Activated naive CD8-positive, alpha-beta T cell treated with anti-CD3 and anti-CD28 coated beads for 36 hours (primary cell): ENCODE measurements around the gene FLNC. TPM values are rescaled to one million over a fixed set of nuclear protein-coding genes. Genes with fewer than 3 reads are reported as not detected.

Source experiments
- DNase-seq: peaks from one replicate; pipeline ENCODE4 v3.0.0; 2021
- H3K27ac Mint-ChIP-seq: one replicate; pipeline ENCODE4 v1.8.0; 2022; ENCODE audit warnings: mild to moderate bottlenecking, moderate library complexity, mixed read lengths
- H3K27me3 Mint-ChIP-seq: one replicate; pipeline ENCODE4 v1.8.0; 2022; ENCODE audit warnings: mild to moderate bottlenecking, mixed read lengths
- H3K36me3 Mint-ChIP-seq: one replicate; pipeline ENCODE4 v1.8.0; 2021; ENCODE audit warnings: mild to moderate bottlenecking, mixed read lengths
- H3K4me1 Mint-ChIP-seq: one replicate; pipeline ENCODE4 v1.8.0; 2021; ENCODE audit warnings: mixed read lengths
- H3K4me3 Mint-ChIP-seq: one replicate; pipeline ENCODE4 v1.8.0; 2022; ENCODE audit warnings: mild to moderate bottlenecking, moderate library complexity, mixed read lengths
- H3K9me3 Mint-ChIP-seq: one replicate; pipeline ENCODE4 v1.8.0; 2022; ENCODE audit warnings: mixed read lengths
- total RNA-seq, 2 experiments: library from RNA; stranded (reverse); gene quantifications; one replicate each; pipeline ENCODE4 v1.2.3, GENCODE V29; 2021

FLNC gene
- total RNA-seq, 2 experiments from 2014 or later, result 0.12 to 0.23 TPM

DNA sequence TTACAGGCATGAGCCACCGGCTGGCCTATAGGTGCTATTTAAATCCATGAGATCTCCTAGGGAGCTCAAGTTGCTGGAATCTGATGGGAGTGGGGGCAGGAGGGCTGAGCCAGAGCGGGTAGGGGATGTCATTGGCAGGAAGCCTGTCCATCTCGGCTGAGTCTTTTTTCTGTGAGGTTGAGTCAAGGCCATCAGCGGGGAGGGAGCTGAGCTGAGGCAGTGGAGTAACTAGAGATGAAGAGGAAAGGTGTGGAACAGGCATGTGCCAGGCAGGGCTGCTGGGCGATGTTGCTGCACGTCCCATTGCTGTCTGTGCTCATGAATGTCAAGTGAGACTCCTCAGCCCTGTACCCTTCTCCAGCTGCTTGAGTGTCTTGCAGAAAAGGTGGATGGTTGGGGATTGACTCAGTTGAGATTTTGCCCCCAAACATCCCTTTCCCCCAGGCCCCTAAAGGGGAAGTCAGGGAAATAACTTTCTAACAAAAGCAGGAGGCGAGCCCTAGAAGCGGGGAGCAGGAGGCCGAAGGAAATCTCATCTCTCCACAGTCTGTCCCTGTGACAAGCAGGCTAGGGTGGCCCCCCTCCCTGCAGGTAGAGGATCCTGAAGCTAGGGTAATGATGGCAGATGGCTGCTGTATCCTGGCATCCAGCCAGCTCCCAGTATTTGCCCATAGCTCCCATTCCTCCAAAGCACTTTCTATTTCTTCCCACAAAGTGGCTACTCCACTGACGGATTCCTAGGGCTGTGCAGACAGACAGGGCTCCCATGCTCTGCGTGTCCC, 37.8 kb downstream of the FLNC start:
- Mint-ChIP-seq H3K4me3 (no peak overlapping the region), H3K27ac (no peak overlapping the region), H3K4me1 (peaks cover 15% of the 10 kb centered on the region), H3K27me3 (peaks cover 8% of the 10 kb centered on the region), H3K9me3 (no peaks in the 10 kb centered on the region), H3K36me3 (peaks cover 4% of the 10 kb centered on the region)
- no peak for DNase-seq

DNA sequence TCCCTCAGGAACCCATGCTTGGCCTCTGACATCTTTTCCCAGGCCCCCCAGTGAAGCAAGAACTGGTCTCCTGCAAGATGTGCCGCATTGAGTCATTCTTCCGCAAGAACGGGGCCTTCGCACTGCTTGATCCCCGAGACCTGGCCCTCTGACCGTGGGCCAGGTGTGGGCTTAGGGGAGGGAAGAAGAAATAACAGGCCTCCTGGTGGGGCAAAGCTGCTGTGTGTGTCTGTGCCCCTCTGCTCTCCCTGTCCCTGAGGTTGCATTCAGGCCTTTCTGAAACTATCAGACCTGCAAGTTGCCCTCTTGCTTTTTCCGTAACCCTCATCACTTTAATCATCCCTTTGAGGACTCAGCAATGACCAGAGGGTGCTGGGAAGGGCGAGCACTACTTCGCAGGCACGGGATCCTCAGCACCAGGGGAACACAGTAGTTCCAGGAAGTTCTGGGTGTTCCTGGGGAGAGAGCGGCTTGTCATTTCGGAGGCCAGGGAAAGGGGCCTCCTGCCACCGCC, 38.5 kb downstream of the FLNC start:
- no peak for DNase-seq
- H3K4me1 Mint-ChIP-seq, result peaks cover 14% of the 10 kb centered on the region
- no peaks in the 10 kb centered on the region for H3K9me3 Mint-ChIP-seq
- no peak overlapping the region for H3K27ac Mint-ChIP-seq
- H3K4me3 Mint-ChIP-seq, result peak overlapping the region; percentile 38
- H3K27me3 Mint-ChIP-seq, result peaks cover 8% of the 10 kb centered on the region
- peaks cover 4% of the 10 kb centered on the region for H3K36me3 Mint-ChIP-seq

- Mint-ChIP-seq H3K4me1 (peaks cover 12% of the 10 kb centered on the region), H3K4me3 (peak overlapping the region; percentile 50), H3K9me3 (no peaks in the 10 kb centered on the region), H3K27ac (no peak overlapping the region), H3K36me3 (peaks cover 4% of the 10 kb centered on the region), H3K27me3 (peaks cover 8% of the 10 kb centered on the region)
- DNase-seq, result peak; percentile 67
These were observed 39.1 kb downstream of the FLNC start for GRCh38 chr7:128869138-128869943.

- Mint-ChIP-seq H3K36me3 (peaks cover 4% of the 10 kb centered on the region), H3K27me3 (peaks cover 8% of the 10 kb centered on the region), H3K9me3 (no peaks in the 10 kb centered on the region), H3K4me3 (peak overlapping the region; percentile 69), H3K4me1 (peaks cover 10% of the 10 kb centered on the region), H3K27ac (no peak overlapping the region)
- DNase-seq, result peak; percentile 31
These were observed 39.7 kb downstream of the FLNC start for GRCh38 chr7:128869944-128870285.

GRCh38 chr7:128871050-128871449, 40.8 kb downstream of the FLNC start:
- Mint-ChIP-seq H3K27ac (no peak overlapping the region), H3K4me3 (no peak overlapping the region), H3K36me3 (no peaks in the 10 kb centered on the region), H3K9me3 (no peaks in the 10 kb centered on the region), H3K27me3 (peaks cover 8% of the 10 kb centered on the region), H3K4me1 (peaks cover 8% of the 10 kb centered on the region)
- DNase-seq, result no peak

- DNase-seq, result no peak
- H3K9me3 Mint-ChIP-seq, result no peaks in the 10 kb centered on the region
- H3K36me3 Mint-ChIP-seq, result no peaks in the 10 kb centered on the region
- H3K27me3 Mint-ChIP-seq, result peaks cover 8% of the 10 kb centered on the region
- peaks cover 8% of the 10 kb centered on the region for H3K4me1 Mint-ChIP-seq
- no peak overlapping the region for H3K27ac Mint-ChIP-seq
- H3K4me3 Mint-ChIP-seq, result no peak overlapping the region
These were observed 42.2 kb downstream of the FLNC start for GRCh38 chr7:128872394-128872824.

DNA sequence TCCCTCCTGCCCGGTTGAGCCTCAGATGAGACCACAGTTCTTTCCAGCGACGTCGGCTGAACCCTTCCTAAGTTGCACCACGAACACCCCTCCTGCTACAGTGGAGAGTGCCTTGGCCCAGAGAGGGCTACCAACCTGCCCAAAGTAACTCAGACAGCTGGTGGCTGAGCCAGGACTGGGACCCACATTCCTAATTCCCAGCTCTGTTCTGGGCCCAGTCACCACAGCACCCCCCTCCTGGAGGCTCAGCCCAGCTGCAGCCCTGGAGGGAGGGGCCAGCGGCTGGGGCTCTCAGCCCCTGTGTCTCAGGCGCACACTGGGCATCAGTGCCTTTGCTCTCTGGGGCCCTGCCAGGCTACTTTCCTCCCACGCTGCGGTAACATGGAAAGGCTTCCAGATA, 43.0 kb downstream of the FLNC start:
- H3K27ac Mint-ChIP-seq, result no peak overlapping the region
- H3K4me1 Mint-ChIP-seq, result peaks cover 6% of the 10 kb centered on the region
- H3K27me3 Mint-ChIP-seq, result peaks cover 8% of the 10 kb centered on the region
- no peak for DNase-seq
- no peak overlapping the region for H3K4me3 Mint-ChIP-seq
- no peaks in the 10 kb centered on the region for H3K36me3 Mint-ChIP-seq
- no peaks in the 10 kb centered on the region for H3K9me3 Mint-ChIP-seq

DNA sequence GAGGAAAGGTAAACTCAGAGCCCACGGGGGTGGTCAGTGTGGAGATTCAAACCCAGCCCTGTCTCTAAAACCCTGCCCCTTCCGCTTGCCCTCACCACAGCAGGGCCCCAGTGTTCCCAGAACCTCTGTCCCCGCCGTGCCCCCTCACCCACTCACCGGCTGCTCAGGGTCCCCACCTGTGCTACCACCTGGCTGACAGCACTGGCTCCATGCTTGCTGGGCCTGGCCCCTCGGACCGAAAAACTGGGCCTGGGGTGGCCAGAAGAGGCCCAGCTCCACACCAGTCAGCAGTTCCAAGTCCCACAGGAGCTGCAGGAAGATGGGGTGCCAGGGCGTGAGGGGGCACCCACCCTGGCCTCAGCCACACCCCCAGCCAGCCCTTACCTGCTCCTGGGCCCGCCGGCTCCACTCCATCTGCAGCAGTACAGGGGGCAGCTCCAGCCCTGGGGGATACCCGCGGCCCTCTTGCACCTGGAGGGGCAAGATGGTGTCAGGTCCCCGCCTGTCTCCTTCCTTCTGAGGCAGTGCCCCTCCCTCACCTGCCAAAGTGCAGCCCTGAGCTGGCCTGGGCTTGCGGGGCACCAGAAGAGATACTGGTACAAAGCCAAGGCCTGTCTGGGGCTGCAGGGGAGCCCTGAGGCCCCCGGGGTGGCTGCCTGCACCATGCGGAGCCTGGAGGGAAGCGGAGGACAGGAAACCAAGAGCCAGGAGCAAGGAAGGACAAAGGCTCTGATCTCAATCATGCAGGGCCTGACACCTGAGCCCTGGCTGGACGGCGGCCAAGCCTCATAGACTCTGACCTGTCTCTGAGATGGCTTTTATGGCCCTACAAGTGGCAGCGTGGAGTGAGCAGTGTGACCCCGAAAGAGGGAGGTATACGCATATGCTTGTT, 44.2 kb downstream of the FLNC start:
- H3K27me3 Mint-ChIP-seq, result peaks cover 8% of the 10 kb centered on the region
- H3K4me3 Mint-ChIP-seq, result no peak overlapping the region
- H3K9me3 Mint-ChIP-seq, result no peaks in the 10 kb centered on the region
- no peak for DNase-seq
- no peaks in the 10 kb centered on the region for H3K36me3 Mint-ChIP-seq
- H3K4me1 Mint-ChIP-seq, result peaks cover 2% of the 10 kb centered on the region
- no peak overlapping the region for H3K27ac Mint-ChIP-seq

DNA sequence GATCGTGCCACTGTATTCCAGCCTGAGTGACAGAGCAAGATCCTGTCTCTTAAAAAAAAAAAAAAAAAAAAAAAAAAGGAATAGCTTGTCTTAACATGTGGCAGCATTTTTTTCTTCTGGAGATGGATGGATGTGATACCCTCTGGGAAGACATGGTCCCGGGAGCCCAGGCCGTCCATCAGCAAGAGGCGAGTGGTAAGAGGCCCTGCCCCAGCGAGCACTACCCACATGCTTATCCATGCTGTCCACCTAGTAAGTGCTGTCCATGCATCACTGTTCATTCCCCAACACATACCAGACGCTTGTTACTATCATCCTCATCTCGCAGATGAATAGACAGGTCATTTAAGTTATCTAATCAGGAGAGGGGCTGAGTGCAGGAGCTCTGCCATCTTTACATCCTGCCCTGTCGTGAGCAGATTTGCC, 45.3 kb downstream of the FLNC start:
- Mint-ChIP-seq H3K27ac (no peak overlapping the region), H3K4me3 (no peak overlapping the region), H3K36me3 (no peaks in the 10 kb centered on the region), H3K27me3 (peaks cover 4% of the 10 kb centered on the region), H3K4me1 (no peaks in the 10 kb centered on the region), H3K9me3 (no peaks in the 10 kb centered on the region)
- DNase-seq, result no peak

DNA sequence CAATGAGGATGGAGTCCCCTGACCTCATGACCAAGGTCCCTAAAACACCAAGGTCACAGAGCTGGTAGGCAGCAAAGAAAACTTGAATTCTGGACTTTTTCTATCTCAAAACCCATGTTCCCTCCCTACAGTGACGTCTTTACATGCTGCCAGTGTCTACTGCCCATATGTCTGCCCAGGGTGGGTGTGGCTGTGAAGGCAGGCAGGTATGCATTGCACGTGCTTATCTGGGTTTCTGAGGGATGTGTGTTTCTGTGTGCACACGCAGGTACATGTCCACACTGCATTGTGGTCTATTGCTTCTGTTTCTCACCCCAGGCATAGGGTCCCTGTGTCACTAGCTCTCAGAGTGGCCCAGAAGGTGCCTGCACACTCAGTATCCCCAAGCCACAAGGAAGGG, 45.9 kb downstream of the FLNC start:
- Mint-ChIP-seq H3K36me3 (no peaks in the 10 kb centered on the region), H3K9me3 (no peaks in the 10 kb centered on the region), H3K4me3 (no peak overlapping the region), H3K27me3 (no peaks in the 10 kb centered on the region), H3K27ac (no peak overlapping the region), H3K4me1 (no peaks in the 10 kb centered on the region)
- no peak for DNase-seq

- Mint-ChIP-seq H3K9me3 (no peaks in the 10 kb centered on the region), H3K27ac (no peak overlapping the region), H3K36me3 (no peaks in the 10 kb centered on the region), H3K4me3 (no peak overlapping the region), H3K4me1 (no peaks in the 10 kb centered on the region), H3K27me3 (no peaks in the 10 kb centered on the region)
- no peak for DNase-seq
These were observed 46.4 kb downstream of the FLNC start for GRCh38 chr7:128876586-128876977.

DNA sequence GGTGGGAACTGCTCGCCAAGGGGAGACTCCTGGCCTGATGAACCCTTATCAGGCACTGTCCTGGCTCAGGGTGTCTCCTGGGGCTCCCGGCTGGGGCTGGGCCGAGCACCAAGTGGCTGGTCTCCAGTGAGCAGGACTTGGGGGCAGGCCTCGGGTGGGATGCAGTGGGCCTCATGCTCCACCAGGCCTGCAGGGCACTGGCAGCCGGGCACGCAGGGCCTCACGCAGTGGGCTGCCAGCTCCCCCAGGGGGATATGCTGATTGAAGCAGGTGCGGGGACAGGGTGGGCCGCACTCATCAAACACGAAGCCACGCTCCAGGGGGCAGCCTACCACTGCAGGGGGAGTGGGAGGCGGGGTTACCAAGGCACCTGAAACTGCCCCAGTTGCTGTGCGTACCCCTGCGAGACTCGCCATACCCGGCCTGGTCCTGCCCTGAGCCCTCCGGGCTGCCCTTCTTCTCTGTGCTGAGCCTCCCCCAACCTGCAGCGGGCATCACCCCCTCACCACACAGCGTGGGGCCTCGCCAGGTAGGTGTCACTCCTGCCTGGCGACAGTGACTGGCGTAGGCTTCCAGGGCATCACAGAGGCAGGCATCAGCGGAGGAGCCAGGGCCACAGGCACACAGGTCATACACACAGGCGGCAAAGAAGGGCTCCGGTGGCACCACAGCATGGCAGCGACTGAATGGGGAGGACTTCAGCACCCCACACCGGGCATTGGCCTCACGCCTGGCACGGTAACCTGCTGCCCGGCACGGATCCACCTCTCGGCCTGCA, 47.0 kb downstream of the FLNC start:
- Mint-ChIP-seq H3K36me3 (no peaks in the 10 kb centered on the region), H3K9me3 (no peaks in the 10 kb centered on the region), H3K27me3 (no peaks in the 10 kb centered on the region), H3K27ac (no peak overlapping the region), H3K4me3 (no peak overlapping the region), H3K4me1 (no peaks in the 10 kb centered on the region)
- no peak for DNase-seq

GRCh38 chr7:128877756-128878120, 47.5 kb downstream of the FLNC start:
- Mint-ChIP-seq H3K9me3 (no peaks in the 10 kb centered on the region), H3K4me1 (no peaks in the 10 kb centered on the region), H3K4me3 (no peak overlapping the region), H3K27me3 (no peaks in the 10 kb centered on the region), H3K36me3 (no peaks in the 10 kb centered on the region), H3K27ac (no peak overlapping the region)
- no peak for DNase-seq
